SU-DHL-6 (cell line): ENCODE measurements around the gene IL10.

Experiments
- CTCF ChIP-seq: fragments of 200-600 bp; sonication (generic); IDR thresholded peaks from one replicate; pipeline ENCODE4 v1.5.1; 2017; ENCODE audit warnings: antibody characterized with exemption, mild to moderate bottlenecking, low read length, moderate library complexity; ENCODE audit not compliant: insufficient read depth, poor library complexity, severe bottlenecking
- EZH2phosphoT487 ChIP-seq: fragments of 200-600 bp; sonication (generic), shearing (Covaris generic); conservative IDR thresholded peaks from 2 replicates; pipeline ENCODE4 v1.6.1; 2018; ENCODE audit warnings: mild to moderate bottlenecking, antibody characterized with exemption, low read length, moderate library complexity, mixed read lengths

GRCh38 chr1:206804156-206804737 lies 32.0 kb upstream of the IL10 start:
- TF ChIP-seq CTCF (no peak), EZH2phosphoT487 (no peak)
